ENCODE results near the gene MED13L.

DNA sequence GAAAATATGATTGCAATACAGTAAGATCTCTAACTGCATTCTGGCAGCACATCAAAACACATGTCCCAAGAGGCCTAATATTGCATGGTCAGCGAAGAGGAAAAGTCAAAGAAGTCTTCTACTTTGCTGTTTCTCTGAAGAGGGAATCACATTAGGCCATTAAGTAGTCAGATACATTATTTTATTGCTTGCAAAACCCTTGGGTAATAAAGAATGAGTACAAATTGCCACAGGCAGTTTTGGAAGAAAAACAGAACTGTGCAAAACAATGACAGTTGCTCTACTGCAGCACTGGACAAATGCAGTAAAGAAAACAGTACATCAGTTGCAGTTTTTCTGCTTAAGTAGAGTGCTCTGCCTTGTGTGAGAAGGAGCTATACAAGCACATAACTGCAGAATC is 211.9 kb downstream of the MED13L start:
- TF ChIP-seq ZNF384 (IDR thresholded peaks at IDR 0.05) (no peak), CTBP1 (IDR thresholded peaks at IDR 0.05; ENCODE audit: borderline replicate concordance) (no peak), SUZ12 (IDR thresholded peaks at IDR 0.05) (no peak), FOXM1 (IDR thresholded peaks at IDR 0.05; ENCODE audit: borderline replicate concordance) (no peak), ARNT (IDR thresholded peaks at IDR 0.05) (no peak), NFRKB (IDR thresholded peaks at IDR 0.05) (no peak), SP1 (IDR thresholded peaks at IDR 0.05) (no peak), L3MBTL2 (conservative IDR thresholded peaks at IDR 0.05) (no peak), TARDBP (IDR thresholded peaks at IDR 0.05) (no peak), HDGF (IDR thresholded peaks at IDR 0.05; ENCODE audit: borderline replicate concordance) (no peak)

Measured in HEK293T (cell line).